Astrocyte of the cerebellum (primary cell): Measurements from ENCODE around the gene HAUS8.

Experiments used
- DNase-seq: peaks from one replicate; pipeline ENCODE4 v3.0.0-alpha.2; 2011; ENCODE audit warnings: low read depth
- H3K4me3 ChIP-seq: 2 replicates; pipeline ENCODE4 v1.5.1; 2011; ENCODE audit warnings: mild to moderate bottlenecking, low read depth, low read length, moderate library complexity
- in situ Hi-C: cut with HindIII; loops from 2 replicates; pipeline ENCODE4 v1.10.0; 2017; ENCODE audit warnings: low sequenced_read_pairs
- TF ChIP-seq, protein P1 (sequence below): IDR thresholded peaks from 2 replicates; pipeline ENCODE4 v1.5.1; 2012; ENCODE audit warnings: low read length, low read depth, moderate library complexity, mild to moderate bottlenecking; ENCODE audit errors: missing control alignments

The HAUS8 gene

DNA sequence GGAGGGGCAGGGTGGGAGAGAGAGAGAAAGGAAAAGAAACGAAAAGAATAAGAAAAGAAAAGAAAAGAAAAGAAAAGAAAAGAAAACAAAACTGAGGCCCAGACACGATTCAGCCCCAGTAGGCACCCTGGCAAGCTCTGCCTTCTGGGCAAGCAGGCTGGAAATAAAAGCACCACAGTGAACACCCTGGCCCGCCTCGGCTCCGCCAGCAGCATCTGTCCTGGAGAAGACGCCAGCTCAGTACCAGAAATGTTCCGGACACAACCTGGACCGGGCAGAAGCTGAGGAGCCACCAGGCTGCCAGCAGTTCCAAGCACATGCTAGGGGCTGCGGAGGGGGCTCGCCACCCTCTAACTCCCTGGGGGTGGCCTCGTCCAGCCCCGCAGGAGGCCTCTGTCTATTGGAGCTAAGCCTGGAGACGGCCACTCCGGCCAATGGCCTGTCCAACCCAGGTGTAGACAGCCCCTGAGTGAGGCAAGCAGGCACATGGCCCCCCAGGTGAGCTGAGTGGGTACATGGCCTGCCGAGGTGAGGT is 37.2 kb downstream of the HAUS8 start:
- no peak for DNase-seq
- in situ Hi-C loops = loop anchor here (10.0 kb wide), 2 partner anchors 73 to 153 kb away; partner anchors contain the start of gene F2RL3

GRCh38 chr19:17037184-17037583 is 38.1 kb downstream of the HAUS8 start:
- in situ Hi-C loops = loop anchor here (10.0 kb wide), 2 partner anchors 72 to 152 kb away; partner anchors contain the start of gene F2RL3
- DNase-seq = no peak
- H3K4me3 ChIP-seq = no peak overlapping the region
- TF ChIP-seq, protein P1, sequence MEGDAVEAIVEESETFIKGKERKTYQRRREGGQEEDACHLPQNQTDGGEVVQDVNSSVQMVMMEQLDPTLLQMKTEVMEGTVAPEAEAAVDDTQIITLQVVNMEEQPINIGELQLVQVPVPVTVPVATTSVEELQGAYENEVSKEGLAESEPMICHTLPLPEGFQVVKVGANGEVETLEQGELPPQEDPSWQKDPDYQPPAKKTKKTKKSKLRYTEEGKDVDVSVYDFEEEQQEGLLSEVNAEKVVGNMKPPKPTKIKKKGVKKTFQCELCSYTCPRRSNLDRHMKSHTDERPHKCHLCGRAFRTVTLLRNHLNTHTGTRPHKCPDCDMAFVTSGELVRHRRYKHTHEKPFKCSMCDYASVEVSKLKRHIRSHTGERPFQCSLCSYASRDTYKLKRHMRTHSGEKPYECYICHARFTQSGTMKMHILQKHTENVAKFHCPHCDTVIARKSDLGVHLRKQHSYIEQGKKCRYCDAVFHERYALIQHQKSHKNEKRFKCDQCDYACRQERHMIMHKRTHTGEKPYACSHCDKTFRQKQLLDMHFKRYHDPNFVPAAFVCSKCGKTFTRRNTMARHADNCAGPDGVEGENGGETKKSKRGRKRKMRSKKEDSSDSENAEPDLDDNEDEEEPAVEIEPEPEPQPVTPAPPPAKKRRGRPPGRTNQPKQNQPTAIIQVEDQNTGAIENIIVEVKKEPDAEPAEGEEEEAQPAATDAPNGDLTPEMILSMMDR = no peak

More for the DNA sequence above, 37.2 kb downstream of the HAUS8 start:
- TF ChIP-seq, protein P1 = no peak
- H3K4me3 ChIP-seq = no peak overlapping the region

DNA sequence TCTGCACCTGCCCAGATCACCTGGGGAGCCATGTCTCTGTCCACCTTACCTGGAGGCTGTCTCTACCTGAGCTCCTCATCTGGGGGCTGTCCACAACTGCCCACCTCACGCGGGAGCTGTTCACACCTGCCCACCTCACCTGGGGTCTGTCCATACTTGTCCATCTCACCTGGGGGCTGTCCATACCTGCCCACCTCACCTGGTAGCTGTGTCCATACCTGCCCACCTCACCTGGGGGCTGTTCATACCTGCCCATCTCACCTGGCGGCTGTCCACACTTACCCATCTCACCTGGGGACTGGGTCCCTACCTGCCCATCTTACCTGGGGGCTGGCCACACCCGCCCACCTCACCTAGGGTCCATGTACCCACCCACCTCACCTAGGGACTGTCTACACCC is 38.6 kb downstream of the HAUS8 start:
- no peak for DNase-seq
- TF ChIP-seq, protein P1 = no peak
- H3K4me3 ChIP-seq = no peak overlapping the region
- in situ Hi-C loops = loop anchor here (10.0 kb wide), 2 partner anchors 72 to 152 kb away; partner anchors contain the start of gene F2RL3

DNA sequence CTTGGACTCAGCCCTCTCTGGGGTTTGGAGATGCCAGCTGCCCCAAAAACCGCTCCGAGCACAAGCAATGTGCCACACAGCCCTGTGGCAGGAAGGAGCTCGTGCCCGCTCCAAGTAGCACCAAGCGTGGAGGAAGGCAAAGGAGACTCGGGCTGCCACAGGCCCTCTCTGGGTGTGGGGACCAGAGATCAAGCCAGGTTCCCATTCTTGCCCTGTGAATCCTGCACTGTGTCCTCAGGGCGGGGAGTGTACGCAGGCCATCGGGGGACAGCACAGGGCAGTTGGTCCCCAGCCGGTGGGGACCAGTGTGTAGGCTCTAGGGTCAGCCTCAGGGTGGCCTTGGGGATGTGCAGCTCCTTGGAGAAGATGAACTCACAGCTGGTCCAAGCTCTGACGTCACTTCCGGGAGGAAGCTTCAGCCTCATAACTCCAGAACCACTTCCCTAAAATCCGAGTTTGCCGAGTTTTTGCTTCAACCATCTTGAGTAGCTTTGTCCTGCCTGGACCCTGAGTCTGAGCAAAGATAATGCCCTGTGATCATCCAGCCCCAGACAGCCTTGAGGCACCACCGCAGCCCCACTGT is 39.3 kb downstream of the HAUS8 start:
- DNase-seq = no peak
- H3K4me3 ChIP-seq = no peak overlapping the region
- in situ Hi-C loops = loop anchor here (10.0 kb wide), 2 partner anchors 71 to 151 kb away; partner anchors contain the start of gene F2RL3
- TF ChIP-seq, protein P1 = no peak

DNA sequence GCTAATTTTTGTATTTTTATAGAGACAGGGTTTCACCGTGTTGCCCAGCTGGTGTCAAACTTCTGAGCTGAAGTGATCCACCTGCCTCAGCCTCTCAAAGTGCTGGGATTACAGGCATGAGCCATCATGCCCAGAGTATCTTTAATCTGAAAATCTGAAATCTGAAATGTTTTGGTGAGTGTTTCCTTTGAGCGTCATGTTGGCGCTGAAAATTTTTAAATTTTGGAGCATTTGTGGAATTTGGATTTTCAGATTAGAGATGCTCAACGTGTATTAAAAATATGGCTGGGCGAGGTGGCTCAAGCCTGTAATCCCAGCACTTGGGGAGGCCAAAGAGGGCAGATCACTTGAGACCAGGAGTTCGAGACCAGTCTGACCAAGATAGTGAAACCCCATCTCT is 43.5 kb downstream of the HAUS8 start:
- TF ChIP-seq, protein P1 = no peak
- in situ Hi-C loops = loop anchor here (10.0 kb wide), 2 partner anchors 67 to 147 kb away; partner anchors contain the start of gene F2RL3
- DNase-seq = no peak
- no peak overlapping the region for H3K4me3 ChIP-seq

GRCh38 chr19:17027535-17027975 is 47.7 kb downstream of the HAUS8 start:
- in situ Hi-C loops = no loop called here
- DNase-seq = no peak
- TF ChIP-seq, protein P1 = no peak
- H3K4me3 ChIP-seq = no peak overlapping the region
